A549 (cell line): ENCODE results near the gene OTUD4.

Source experiments
- CBX8 ChIP-seq: fragments of 200-600 bp; sonication (generic); IDR thresholded peaks from 2 replicates; pipeline ENCODE4 v1.6.1; 2016
- CTCF ChIP-seq: fragments of >200 bp; sonication (Bioruptor Twin); formaldehyde crosslinking; IDR thresholded peaks from 3 replicates; pipeline ENCODE4 v1.5.1; 2016
- HDAC2 ChIP-seq: fragments of 200-600 bp; sonication (generic); IDR thresholded peaks from 2 replicates; pipeline ENCODE4 v1.6.1; 2016
- HOXA7 ChIP-seq: fragments of 250-450 bp; sonication (Bioruptor Pico); IDR thresholded peaks from 2 replicates; pipeline ENCODE4 v1.5.0; 2020; ENCODE audit warnings: mild to moderate bottlenecking, moderate library complexity
- MYC ChIP-seq: IDR thresholded peaks from 2 replicates; pipeline ENCODE4 v1.6.1; 2012; ENCODE audit warnings: mild to moderate bottlenecking, inconsistent platforms, low read length, improper control_type of control experiment, borderline replicate concordance
- PHF8 ChIP-seq: fragments of 200-600 bp; sonication (generic); IDR thresholded peaks from 2 replicates; pipeline ENCODE4 v1.6.1; 2016; ENCODE audit warnings: low read depth, mild to moderate bottlenecking, antibody characterized with exemption, moderate library complexity, borderline replicate concordance
- POLR2A ChIP-seq: IDR thresholded peaks from 2 replicates; pipeline ENCODE4 v1.6.1; 2012; ENCODE audit warnings: mild to moderate bottlenecking, low read length
- USF2 ChIP-seq: fragments of 450-650 bp; IDR thresholded peaks from 2 replicates; pipeline ENCODE4 v1.6.1; 2014; ENCODE audit warnings: antibody characterized with exemption

GRCh38 chr4:145132511-145133098 is 47.8 kb downstream of the OTUD4 start:
- TF ChIP-seq CTCF (no peak), POLR2A (no peak), HDAC2 (no peak), PHF8 (no peak), USF2 (no peak), CBX8 (no peak), HOXA7 (CRISPR knock-in tag) (no peak), MYC (no peak)
